ENCODE measurements around the gene ATP2B2. TPM values are rescaled to one million over a fixed set of nuclear protein-coding genes. Genes with fewer than 3 reads are reported as not detected.

Gene ATP2B2
- total RNA-seq, 2 experiments from 2014 or later: not detected

- CTCF ChIA-PET: no interaction called here
These were observed 7.9 kb downstream of the ATP2B2 start for GRCh38 chr3:10497439-10497838.

DNA sequence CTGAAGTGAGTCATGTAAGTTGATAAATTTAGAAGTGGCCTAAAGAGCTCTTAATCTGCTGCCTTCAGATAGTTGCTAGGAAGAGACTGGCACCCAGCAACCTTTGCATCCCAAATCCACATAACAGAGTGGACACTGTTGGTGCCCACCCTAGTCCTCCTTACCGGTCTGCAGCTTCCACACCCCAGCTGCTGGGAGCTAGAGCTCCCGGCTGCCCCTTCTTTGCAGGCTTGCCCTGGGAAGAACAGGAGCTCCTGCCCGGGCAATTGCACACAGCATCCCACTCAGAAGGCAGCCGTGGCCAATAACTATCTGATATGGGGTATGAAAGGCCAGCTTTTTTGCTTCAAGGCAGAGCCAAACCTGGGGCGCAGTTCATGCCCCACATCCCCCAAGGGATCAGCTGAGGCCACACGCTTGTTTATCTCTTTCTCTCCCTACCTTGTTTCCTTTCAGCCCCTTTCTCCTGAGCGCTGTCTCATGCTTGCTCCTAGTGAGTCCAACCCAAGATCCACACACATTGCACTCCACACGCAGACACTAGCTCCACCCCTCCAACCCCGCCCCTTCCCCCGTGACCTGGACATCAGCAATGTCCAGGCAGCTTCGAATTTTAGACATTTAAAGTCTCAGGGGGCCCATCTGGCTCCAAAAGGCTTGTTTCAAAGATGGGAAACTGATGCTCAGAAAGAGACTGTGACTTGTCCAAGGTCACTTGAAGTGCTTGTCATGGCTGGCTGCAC, 9.1 kb downstream of the ATP2B2 start:
- ChIA-PET POLR2A (interaction anchor here (0.5 kb wide), 1 partner anchor 257 kb away, joined by 3 read pairs; no protein-coding TSS in a partner anchor), CTCF (no interaction called here)

More at GRCh38 chr3:10497439-10497838, 7.9 kb downstream of the ATP2B2 start:
- POLR2A ChIA-PET: no interaction called here

DNA sequence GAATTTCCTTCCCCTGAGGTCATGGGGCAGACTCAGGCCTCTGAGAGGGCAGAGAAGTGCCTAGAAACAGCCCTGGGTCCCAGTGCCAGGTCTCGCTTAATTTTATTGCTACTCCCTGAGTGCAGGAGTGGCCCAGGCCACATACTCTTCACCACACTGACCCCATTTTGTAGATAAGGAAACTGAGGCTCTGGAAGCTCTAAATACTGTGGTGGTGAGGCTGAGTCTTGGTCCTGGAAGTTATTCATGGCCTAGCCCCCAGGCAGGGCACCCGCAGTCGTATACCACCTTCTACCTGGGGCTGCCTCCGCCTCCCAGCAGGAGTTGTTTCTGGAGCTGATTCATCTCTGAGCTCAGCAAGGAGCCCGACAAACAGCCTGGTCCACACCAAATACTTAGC, 9.8 kb downstream of the ATP2B2 start:
- ChIA-PET POLR2A (interaction anchor here (0.5 kb wide), 1 partner anchor 256 kb away, joined by 3 read pairs; no protein-coding TSS in a partner anchor), CTCF (no interaction called here)

- POLR2A ChIA-PET: no interaction called here
- CTCF ChIA-PET: no interaction called here
These were observed 10.4 kb downstream of the ATP2B2 start for GRCh38 chr3:10495003-10495402.

GRCh38 chr3:10494180-10494579, 11.2 kb downstream of the ATP2B2 start:
- ChIA-PET CTCF (no interaction called here), POLR2A (no interaction called here)

- POLR2A ChIA-PET: no interaction called here
- CTCF ChIA-PET: no interaction called here
These were observed 12.2 kb downstream of the ATP2B2 start for GRCh38 chr3:10493202-10493589.

- ChIA-PET POLR2A (no interaction called here), CTCF (no interaction called here)
These were observed 12.8 kb downstream of the ATP2B2 start for GRCh38 chr3:10492364-10493201.

DNA sequence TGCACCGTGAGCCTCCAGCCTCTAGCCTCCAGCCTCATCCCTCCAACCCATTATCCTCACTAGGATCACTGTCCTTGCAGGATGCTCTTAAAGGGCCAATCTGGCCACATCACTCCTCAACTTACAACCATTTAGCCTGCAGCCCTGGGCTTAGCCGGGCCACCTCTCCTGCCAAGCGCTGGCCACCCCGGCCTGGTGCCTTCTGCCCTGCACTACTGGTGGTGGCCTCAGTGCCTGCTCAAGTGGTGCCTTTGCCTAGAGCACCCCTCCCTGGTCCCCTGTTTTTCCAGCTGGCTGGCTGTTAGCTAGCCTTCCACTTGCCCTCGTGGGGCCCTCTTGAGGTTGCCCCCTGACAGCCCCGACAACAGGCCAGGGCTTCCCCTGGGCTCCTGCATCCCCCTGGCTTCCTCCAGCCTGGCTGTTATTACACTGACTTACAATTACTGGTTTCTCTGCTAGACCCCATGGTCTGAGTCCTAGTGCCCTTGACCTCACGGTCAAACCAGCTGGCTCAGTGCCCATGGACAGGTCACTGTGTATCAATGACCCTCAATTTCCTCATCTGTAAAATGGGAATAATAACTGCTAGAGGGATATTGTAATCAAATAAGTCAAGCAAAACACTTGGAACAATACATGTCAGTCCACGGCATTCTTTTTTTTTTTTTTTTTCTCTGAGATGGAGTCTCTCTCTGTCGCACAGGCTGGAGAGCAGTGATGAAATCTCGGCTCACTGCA, 15.5 kb downstream of the ATP2B2 start:
- CTCF ChIA-PET: interaction anchor here (0.7 kb wide), 1 partner anchor 242 kb away, joined by 4 read pairs; no protein-coding TSS in a partner anchor

GRCh38 chr3:10487988-10488633, 17.3 kb downstream of the ATP2B2 start:
- POLR2A ChIA-PET: no interaction called here
- CTCF ChIA-PET: no interaction called here

More for the DNA sequence above, 15.5 kb downstream of the ATP2B2 start:
- POLR2A ChIA-PET: no interaction called here

DNA sequence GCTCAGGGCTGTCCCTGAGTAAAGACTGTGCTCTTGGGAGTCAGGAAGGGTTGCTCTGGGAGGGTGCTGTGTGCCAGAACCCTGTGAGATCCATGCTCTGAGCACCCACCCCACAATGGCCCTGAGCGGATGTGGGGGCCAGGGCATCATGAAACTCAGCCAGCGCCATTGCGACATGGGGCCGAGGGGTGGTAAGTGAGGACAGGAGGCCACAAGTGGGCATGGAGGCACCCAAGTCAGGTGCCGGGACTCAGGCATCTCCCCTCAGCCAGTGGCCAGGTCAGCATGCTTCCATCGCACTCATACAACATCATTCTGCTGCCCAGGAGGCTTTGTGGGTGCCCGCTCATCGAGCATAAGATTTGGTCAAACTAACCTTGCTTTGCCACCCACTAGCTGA, 19.6 kb downstream of the ATP2B2 start:
- POLR2A ChIA-PET: no interaction called here

DNA sequence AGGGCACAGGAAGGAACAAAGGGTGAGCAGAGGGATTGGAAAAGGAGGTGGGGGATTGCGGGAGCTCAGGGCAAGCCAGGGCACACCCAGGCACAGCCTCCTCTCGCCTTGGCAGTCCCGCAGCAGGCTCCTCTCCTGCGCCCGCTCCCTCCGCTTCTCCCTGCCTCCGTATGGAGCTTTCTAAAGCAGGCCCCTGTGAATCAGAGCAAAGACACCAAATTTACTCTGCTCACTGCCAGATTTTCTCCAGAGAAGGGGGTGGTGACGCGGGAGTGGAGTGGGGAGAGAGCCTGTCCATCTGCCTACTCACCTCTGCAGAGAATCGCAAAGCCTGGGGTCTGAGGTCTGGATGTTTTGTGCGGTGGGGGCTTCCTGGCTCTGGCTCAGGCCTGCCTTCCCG, 20.0 kb downstream of the ATP2B2 start:
- ChIA-PET POLR2A (no interaction called here), CTCF (no interaction called here)

More for the DNA sequence above, 19.6 kb downstream of the ATP2B2 start:
- CTCF ChIA-PET: no interaction called here

- ChIA-PET POLR2A (no interaction called here), CTCF (no interaction called here)
These were observed 20.7 kb downstream of the ATP2B2 start for GRCh38 chr3:10484709-10485108.

DNA sequence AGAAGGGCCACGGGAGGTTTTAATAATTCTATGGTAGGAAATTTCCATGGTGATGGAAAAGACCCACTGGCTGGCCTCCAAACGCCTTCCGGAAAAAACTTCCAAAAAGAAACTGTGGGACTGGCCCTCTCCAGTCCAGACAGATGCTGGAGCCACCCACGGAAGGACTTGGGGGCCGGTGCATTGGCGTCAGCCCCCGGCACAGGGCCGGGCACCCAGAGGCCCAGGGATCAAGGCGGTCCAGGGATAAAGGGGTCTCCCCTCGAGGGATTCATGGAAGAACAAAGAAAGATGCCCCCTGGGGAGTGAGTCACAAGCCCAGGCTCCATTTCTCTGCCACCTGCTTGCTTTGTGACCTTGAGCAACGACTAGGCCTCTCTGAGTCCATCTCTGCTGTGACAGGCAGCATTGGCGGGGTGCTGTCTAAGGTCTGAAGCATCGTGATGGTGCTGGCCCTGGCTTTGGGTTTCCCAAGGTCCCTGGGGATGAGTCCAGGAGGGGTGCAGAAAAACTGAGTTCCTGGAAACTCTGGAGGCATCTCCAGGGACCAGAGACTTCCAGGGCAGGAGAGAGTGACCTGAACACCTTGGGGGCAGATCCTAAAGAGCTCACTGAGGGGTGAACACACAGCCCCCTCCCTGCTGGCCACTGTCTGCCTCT, 21.6 kb downstream of the ATP2B2 start:
- CTCF ChIA-PET: no interaction called here
- POLR2A ChIA-PET: no interaction called here

GRCh38 chr3:10483364-10483675, 22.1 kb downstream of the ATP2B2 start:
- ChIA-PET POLR2A (no interaction called here), CTCF (no interaction called here)

DNA sequence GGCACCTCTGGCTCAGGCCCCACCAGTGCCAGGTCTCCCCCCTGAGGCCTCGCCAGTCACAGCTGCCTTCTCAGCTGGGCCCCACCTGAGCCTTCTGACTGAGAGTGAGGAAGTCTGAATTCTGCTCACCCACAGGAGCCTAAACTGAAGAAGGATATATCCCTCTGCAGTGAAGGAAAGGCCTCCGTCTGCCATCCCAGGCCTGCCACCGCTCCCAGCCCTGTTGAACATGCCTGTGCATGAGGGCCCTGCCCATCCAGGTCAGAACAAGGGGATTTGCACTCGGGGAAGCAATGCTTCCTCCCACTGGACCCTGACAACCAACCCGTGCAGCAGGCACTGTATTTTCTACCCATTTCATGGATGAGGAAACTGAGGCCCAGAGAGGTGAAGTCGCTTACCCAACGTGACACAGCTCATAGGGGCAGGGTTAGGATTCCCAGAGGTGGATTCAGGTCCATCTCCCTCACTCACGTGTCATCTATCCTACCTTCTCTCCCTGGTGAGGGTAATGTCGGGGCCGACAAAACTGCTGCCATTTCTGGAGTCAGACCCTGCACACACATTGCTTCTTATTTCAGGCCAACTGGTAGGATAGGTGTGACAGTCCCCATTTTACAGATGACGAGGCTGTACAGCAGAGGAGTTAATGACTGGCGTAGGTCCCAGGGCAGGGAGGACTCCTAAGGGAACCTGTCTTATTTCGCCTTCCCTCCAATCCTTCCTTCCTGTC, 22.6 kb downstream of the ATP2B2 start:
- CTCF ChIA-PET: no interaction called here
- POLR2A ChIA-PET: no interaction called here

GRCh38 chr3:10480871-10481378, 24.5 kb downstream of the ATP2B2 start:
- ChIA-PET POLR2A (no interaction called here), CTCF (no interaction called here)

DNA sequence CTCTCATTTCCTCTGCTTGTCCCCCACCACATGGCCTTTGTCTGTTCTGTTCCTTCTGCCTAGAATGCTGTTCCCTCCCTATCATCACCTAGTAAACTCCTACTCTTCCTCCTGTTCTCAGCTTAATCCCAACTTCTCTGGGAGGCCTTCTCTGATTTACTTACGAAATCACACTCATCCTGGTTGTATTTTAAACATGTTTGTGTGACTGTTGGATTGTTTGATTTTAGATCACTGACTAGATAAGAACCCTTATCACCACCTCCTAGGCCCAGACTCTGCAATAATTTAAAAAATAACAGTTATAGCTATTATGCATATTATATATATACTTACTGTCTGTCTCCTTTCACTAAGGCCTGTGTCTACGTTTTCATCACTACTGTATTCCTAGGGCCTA, 26.1 kb downstream of the ATP2B2 start:
- CTCF ChIA-PET: no interaction called here
- POLR2A ChIA-PET: no interaction called here

DNA sequence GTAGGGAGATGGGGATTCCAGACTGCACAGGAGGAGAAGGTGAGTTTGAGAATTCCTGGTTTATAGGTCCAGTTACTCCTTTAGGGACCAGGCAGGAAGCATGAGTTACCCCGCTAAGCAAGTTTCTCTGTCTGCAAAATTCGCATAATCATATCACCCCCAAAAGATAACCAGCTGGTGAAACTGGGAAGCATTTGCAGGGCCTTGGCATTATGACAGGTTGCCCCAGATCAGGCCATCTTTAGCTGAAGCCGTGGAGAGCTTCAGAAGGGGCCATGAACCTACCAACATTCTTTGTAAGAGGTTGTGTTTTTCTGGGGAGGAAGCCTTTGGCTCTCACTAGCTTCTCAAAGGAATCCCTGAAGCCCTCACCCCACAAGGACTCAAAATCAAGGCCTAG, 29.4 kb downstream of the ATP2B2 start:
- ChIA-PET CTCF (no interaction called here), POLR2A (no interaction called here)

DNA sequence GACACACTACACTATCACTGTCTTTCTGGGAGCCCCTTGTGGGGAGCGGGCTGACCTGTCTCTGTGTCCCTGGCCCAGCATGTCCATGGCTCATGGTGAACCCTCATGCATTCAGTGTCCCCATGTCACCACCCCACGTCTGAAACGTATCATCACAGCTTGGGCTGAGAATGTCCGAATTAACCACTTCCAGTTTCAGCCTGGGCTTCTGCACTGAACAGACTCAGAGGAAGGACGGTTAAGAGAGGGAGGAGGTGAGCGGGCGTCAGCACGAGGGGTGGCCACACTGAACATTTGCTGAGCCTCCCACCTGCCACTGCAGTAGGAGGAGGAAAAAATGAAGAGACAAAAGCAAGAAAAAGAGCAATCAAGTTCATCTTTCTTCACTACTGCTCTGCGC, 30.5 kb downstream of the ATP2B2 start:
- ChIA-PET POLR2A (no interaction called here), CTCF (no interaction called here)
